Measurements from ENCODE around the gene COX4I2.

- TF ChIP-seq EZH2 (optimal IDR thresholded peaks at IDR 0.05; ENCODE audit: low read depth, low read length): no peak
- TF ChIP-seq, protein P1, sequence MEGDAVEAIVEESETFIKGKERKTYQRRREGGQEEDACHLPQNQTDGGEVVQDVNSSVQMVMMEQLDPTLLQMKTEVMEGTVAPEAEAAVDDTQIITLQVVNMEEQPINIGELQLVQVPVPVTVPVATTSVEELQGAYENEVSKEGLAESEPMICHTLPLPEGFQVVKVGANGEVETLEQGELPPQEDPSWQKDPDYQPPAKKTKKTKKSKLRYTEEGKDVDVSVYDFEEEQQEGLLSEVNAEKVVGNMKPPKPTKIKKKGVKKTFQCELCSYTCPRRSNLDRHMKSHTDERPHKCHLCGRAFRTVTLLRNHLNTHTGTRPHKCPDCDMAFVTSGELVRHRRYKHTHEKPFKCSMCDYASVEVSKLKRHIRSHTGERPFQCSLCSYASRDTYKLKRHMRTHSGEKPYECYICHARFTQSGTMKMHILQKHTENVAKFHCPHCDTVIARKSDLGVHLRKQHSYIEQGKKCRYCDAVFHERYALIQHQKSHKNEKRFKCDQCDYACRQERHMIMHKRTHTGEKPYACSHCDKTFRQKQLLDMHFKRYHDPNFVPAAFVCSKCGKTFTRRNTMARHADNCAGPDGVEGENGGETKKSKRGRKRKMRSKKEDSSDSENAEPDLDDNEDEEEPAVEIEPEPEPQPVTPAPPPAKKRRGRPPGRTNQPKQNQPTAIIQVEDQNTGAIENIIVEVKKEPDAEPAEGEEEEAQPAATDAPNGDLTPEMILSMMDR (IDR thresholded peaks at IDR 0.05; ENCODE audit: low read length): no peak
Measured at GRCh38 chr20:31594002-31594557, 43.6 kb upstream of the COX4I2 start.

Data from MM.1S (cell line).